Osteoblast (primary cell): ENCODE measurements around the gene LENG8. TPM values are rescaled to one million over a fixed set of nuclear protein-coding genes. Genes with fewer than 3 reads are reported as not detected.

Experiments
- DNase-seq: peaks from one replicate; pipeline ENCODE4 v3.0.0; 2011; ENCODE audit warnings: low spot score, mixed read lengths; ENCODE audit not compliant: insufficient read length; ENCODE audit errors: missing footprints
- H2AFZ ChIP-seq: 2 replicates; pipeline ENCODE4 v1.6.0; 2011; ENCODE audit warnings: mild to moderate bottlenecking, low read length
- H3K27ac ChIP-seq: 2 replicates; pipeline ENCODE4 v1.5.1; 2011; ENCODE audit warnings: mild to moderate bottlenecking, low read depth, low read length, moderate library complexity
- H3K27me3 ChIP-seq: 2 replicates; pipeline ENCODE4 v1.6.0; 2012; ENCODE audit warnings: mild to moderate bottlenecking, control low read depth, inconsistent platforms, low read length, moderate library complexity; ENCODE audit not compliant: insufficient read depth
- H3K36me3 ChIP-seq: 2 replicates; pipeline ENCODE4 v1.5.1; 2011; ENCODE audit warnings: mild to moderate bottlenecking, low read length, control low read depth, moderate library complexity; ENCODE audit not compliant: insufficient read depth
- H3K4me1 ChIP-seq: 2 replicates; pipeline ENCODE4 v1.5.1; 2011; ENCODE audit warnings: mild to moderate bottlenecking, low read length, control low read depth, moderate library complexity; ENCODE audit not compliant: insufficient read depth
- H3K4me2 ChIP-seq: 2 replicates; pipeline ENCODE4 v1.6.0; 2011; ENCODE audit warnings: mild to moderate bottlenecking, low read length; ENCODE audit not compliant: insufficient read depth
- H3K4me3 ChIP-seq: fragments of 200-600 bp; sonication (generic); 3 replicates; pipeline ENCODE4 v1.5.1; 2012; ENCODE audit warnings: mild to moderate bottlenecking, low read length, inconsistent platforms; ENCODE audit not compliant: insufficient read depth
- H3K79me2 ChIP-seq: 2 replicates; pipeline ENCODE4 v1.6.0; 2012; ENCODE audit warnings: mild to moderate bottlenecking, low read length, control low read depth, inconsistent platforms; ENCODE audit not compliant: insufficient read depth
- H3K9me3 ChIP-seq: 2 replicates; pipeline ENCODE4 v1.5.1; 2011; ENCODE audit warnings: low read depth, low read length, control low read depth
- H4K20me1 ChIP-seq: 2 replicates; pipeline ENCODE4 v1.6.0; 2012; ENCODE audit warnings: mild to moderate bottlenecking, low read length, control low read depth; ENCODE audit not compliant: insufficient read depth
- total RNA-seq: library from RNA; depleted of rRNA; stranded (reverse); fragments of >200 nt; gene quantifications from 2 replicates; pipeline ENCODE4 v1.2.3, GENCODE V29; 2012
- TF ChIP-seq, protein P1 (sequence below): IDR thresholded peaks from 2 replicates; pipeline ENCODE4 v1.5.1; 2011; ENCODE audit warnings: mild to moderate bottlenecking, low read depth, low read length, moderate library complexity; ENCODE audit errors: extremely low read depth

LENG8 gene
- total RNA-seq, 1 donor, result 42.3 TPM

GRCh38 chr19:54432144-54432738, 16.8 kb upstream of the LENG8 start:
- H3K36me3 ChIP-seq, result no peaks in the 10 kb centered on the region

GRCh38 chr19:54433697-54434096, 15.3 kb upstream of the LENG8 start:
- Histone ChIP-seq H2AFZ (no peak overlapping the region), H3K36me3 (no peaks in the 10 kb centered on the region), H3K4me3 (no peak overlapping the region), H3K9me3 (no peaks in the 10 kb centered on the region), H3K27ac (no peak overlapping the region), H3K4me1 (no peaks in the 10 kb centered on the region), H3K27me3 (peaks cover 14% of the 10 kb centered on the region), H3K4me2 (no peak overlapping the region), H3K79me2 (no peaks in the 10 kb centered on the region), H4K20me1 (peaks cover 19% of the 10 kb centered on the region)
- TF ChIP-seq, protein P1, sequence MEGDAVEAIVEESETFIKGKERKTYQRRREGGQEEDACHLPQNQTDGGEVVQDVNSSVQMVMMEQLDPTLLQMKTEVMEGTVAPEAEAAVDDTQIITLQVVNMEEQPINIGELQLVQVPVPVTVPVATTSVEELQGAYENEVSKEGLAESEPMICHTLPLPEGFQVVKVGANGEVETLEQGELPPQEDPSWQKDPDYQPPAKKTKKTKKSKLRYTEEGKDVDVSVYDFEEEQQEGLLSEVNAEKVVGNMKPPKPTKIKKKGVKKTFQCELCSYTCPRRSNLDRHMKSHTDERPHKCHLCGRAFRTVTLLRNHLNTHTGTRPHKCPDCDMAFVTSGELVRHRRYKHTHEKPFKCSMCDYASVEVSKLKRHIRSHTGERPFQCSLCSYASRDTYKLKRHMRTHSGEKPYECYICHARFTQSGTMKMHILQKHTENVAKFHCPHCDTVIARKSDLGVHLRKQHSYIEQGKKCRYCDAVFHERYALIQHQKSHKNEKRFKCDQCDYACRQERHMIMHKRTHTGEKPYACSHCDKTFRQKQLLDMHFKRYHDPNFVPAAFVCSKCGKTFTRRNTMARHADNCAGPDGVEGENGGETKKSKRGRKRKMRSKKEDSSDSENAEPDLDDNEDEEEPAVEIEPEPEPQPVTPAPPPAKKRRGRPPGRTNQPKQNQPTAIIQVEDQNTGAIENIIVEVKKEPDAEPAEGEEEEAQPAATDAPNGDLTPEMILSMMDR, result no peak
- DNase-seq, result peak; percentile 26

More at GRCh38 chr19:54432144-54432738, 16.8 kb upstream of the LENG8 start:
- peaks cover 19% of the 10 kb centered on the region for H4K20me1 ChIP-seq
- H3K27me3 ChIP-seq, result peaks cover 14% of the 10 kb centered on the region
- H3K4me3 ChIP-seq, result no peak overlapping the region
- H3K4me2 ChIP-seq, result no peak overlapping the region
- H3K27ac ChIP-seq, result no peak overlapping the region
- H3K4me1 ChIP-seq, result no peaks in the 10 kb centered on the region
- DNase-seq, result peak; percentile 30
- no peaks in the 10 kb centered on the region for H3K9me3 ChIP-seq
- H3K79me2 ChIP-seq, result no peaks in the 10 kb centered on the region
- H2AFZ ChIP-seq, result no peak overlapping the region
- TF ChIP-seq, protein P1, result no peak

DNA sequence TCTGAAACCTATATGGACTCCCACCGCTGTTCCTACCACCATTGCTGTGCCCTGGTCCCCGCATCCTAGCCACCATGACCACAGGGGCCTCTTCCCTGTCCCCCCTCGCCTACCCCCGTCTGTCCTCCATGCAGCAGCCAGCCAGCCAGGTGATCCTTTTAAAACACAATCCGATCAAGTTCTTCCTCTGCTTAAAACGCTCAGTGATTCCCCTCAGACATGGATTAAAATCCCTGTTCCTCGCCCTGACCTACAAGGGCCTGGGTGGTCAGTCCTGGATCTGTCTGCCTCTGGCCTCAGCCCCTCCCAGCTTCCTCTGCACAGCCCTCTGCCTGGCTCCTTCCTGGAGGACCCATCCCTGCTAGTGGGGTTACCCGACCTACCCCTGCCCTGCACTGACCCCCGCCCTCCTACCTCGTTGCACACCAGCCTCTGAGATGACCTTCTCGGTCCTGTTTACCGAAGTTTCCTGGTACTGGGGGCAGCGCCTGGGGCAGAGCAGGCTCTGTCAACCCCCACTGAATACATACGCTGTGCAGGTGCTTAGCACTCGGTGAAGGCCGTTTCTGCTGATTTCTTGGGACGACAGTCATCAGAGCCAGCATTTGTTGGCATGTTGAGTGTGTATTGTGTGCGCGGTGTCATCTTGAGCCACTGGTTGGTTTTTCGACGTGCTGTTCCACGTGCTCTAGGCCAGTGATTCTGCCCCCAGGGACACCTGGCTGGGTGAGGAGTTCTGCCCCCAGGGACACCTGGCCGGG, 14.7 kb upstream of the LENG8 start:
- Histone ChIP-seq H3K9me3 (no peaks in the 10 kb centered on the region), H2AFZ (no peak overlapping the region), H3K79me2 (peaks cover 4% of the 10 kb centered on the region), H3K4me3 (no peak overlapping the region), H3K4me2 (no peak overlapping the region), H3K27ac (no peak overlapping the region), H3K36me3 (no peaks in the 10 kb centered on the region), H3K27me3 (peaks cover 13% of the 10 kb centered on the region), H3K4me1 (no peaks in the 10 kb centered on the region), H4K20me1 (peaks cover 25% of the 10 kb centered on the region)
- TF ChIP-seq, protein P1, result no peak
- DNase-seq, result peak; percentile 41

DNA sequence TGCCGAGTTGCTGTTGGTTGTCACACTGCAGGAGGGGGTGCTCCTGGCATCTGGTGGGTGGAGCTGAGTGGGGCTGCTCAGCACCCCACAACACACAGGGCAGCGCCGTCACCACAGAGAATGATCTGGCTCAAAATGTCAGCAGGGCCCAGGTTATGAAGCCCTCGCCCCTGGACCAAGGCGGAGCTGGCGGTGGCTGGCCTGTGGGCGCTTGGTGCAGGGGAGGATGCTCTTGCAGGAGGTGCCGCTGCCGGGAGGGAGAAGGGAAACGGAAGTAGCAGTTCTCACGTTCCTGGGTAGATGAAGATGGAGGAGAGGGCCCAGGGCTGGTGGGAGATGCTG, 14.2 kb upstream of the LENG8 start:
- DNase-seq, result peak; percentile 41
- Histone ChIP-seq H3K4me2 (no peak overlapping the region), H3K4me1 (no peaks in the 10 kb centered on the region), H3K27ac (no peak overlapping the region), H3K36me3 (no peaks in the 10 kb centered on the region), H3K79me2 (peaks cover 4% of the 10 kb centered on the region), H3K9me3 (no peaks in the 10 kb centered on the region), H2AFZ (no peak overlapping the region), H3K4me3 (no peak overlapping the region), H3K27me3 (peaks cover 7% of the 10 kb centered on the region), H4K20me1 (peaks cover 28% of the 10 kb centered on the region)
- TF ChIP-seq, protein P1, result no peak
